ENCODE data around the gene PTPRN2. TPM values are rescaled to one million over a fixed set of nuclear protein-coding genes. Genes with fewer than 3 reads are reported as not detected.

PTPRN2 gene
- total and polyA plus RNA-seq, 2 of the 8 experiments (the other 6 are each of a cell fraction or from before 2014, with no cell fraction given) = 2.6 to 4.5 TPM

DNA sequence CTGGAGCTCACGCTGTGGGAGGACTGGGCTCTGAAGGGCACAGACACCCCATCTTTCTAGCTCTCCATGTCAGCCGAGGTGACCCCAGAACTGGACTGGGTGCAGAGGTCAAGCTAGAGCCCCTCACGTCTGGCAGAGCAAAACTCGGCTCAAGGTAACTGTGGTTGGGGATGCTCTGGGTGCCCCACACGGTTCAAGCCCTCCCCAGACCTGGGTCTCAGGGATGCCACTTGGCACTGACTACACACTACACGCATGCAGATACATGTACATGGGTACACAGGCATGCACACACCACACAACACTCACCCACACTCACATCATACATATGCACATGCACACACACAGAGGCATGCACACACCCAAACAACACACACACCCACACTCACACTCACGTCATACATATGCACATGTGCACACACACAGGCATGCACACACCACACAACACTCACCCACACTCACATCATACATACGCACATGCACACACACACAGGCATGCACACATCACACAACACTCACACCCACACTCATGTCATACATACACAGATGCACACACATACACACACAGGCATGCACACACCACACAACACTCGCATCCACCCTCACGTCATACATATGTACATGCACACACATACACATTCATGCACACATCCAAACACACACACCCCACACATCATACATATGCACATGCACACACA, 1031.5 kb downstream of the PTPRN2 start:
- Histone ChIP-seq H3K79me2 (ENCODE audit: control insufficient read depth in 1 of 2, insufficient read depth in 2 of 2, low read length in 2 of 2) (0 out of 4 replicates have a peak, but pooled peaks cover 0 to 3% of the 10 kb centered on the region in 2 experiments), H3K4ac (replicated peaks; ENCODE audit: insufficient read length, low read depth, low read length) (no peak overlapping the region), H3K79me1 (ENCODE audit: low read depth, low read length) (peaks cover 4% of the 10 kb centered on the region; the same call in 1 of the 2 replicates), H3K14ac (ENCODE audit: insufficient read length) (no peak overlapping the region), H2AFZ (ENCODE audit: low read length) (no peak overlapping the region), H2BK15ac (ENCODE audit: low read length) (0 out of 2 replicates have a peak overlapping the region, but pooled peaks have one; percentile 40), H4K91ac (replicated peaks; ENCODE audit: insufficient read length, low read length) (no peak overlapping the region), H2BK120ac (replicated peaks; ENCODE audit: low read depth, low read length) (no peak overlapping the region), H3K18ac (ENCODE audit: extremely low read depth, low read length) (no peak overlapping the region; the same call in 1 of the 2 replicates), H3K36me3 (ENCODE audit: control insufficient read depth in 2 of 4, insufficient read depth in 4 of 4, low read length in 3 of 4) (no peaks in the 10 kb centered on the region; a peak in 1 of 8 replicates), H4K5ac (ENCODE audit: insufficient read length, low read depth, low read length) (no peak overlapping the region), H3K56ac (replicated peaks; ENCODE audit: insufficient read length, low read depth, low read length) (no peak overlapping the region), H2BK5ac (ENCODE audit: low read depth, low read length) (peak overlapping the region; percentile 41; the same call in 1 of the 2 replicates), H3K4me2 (ENCODE audit: insufficient read depth in 1 of 2, low read depth in 2 of 2, low read length in 2 of 2) (no peak overlapping the region), H3K23ac (ENCODE audit: insufficient read length) (no peak overlapping the region), H3K27me3 (replicated peaks in 1 of 4; ENCODE audit: control insufficient read depth in 3 of 4, extremely low read depth in 1 of 4, insufficient read depth in 3 of 4, low read length in 3 of 4) (no peaks in the 10 kb centered on the region; a peak in 1 of 7 replicates), H2AK5ac (ENCODE audit: low read depth, low read length) (0 out of 2 replicates have a peak overlapping the region, but pooled peaks have one; percentile 75), H3K9ac (replicated peaks in 1 of 4; ENCODE audit: extremely low read depth in 1 of 4, low read depth in 3 of 4, low read length in 3 of 4) (no peak overlapping the region), H4K20me1 (replicated peaks in 1 of 2; ENCODE audit: control insufficient read depth in 1 of 2, insufficient read depth in 2 of 2, low read length in 2 of 2) (peaks cover 0 to 11% of the 10 kb centered on the region in 2 experiments), H3K4me3 (ENCODE audit: extremely low read depth in 1 of 4, insufficient read depth in 2 of 4, low read depth in 3 of 4, low read length in 4 of 4) (no peak overlapping the region), H3K23me2 (ENCODE audit: low read depth, low read length) (peaks cover 17% of the 10 kb centered on the region), H4K8ac (ENCODE audit: extremely low read depth, insufficient read depth, low read length) (no peak overlapping the region), H3K4me1 (replicated peaks in 1 of 4; ENCODE audit: control insufficient read depth in 3 of 4, insufficient read depth in 4 of 4, low read length in 3 of 4) (no peaks in the 10 kb centered on the region), H3K9me3 (ENCODE audit: insufficient read depth in 2 of 2, low read depth in 1 of 2, low read length in 1 of 2) (no peaks in the 10 kb centered on the region; a peak in 1 of 4 replicates), H3K27ac (ENCODE audit: low read depth, low read length) (no peak overlapping the region), H2BK20ac (ENCODE audit: low read length) (no peak overlapping the region), H2BK12ac (ENCODE audit: low read depth, low read length) (peak overlapping the region; percentile 68; the same call in 1 of the 2 replicates)
- no peak for FAIRE-seq
- WGBS, 2 experiments (ENCODE audit: extremely low coverage in 1 of 2, insufficient coverage in 1 of 2, insufficient read length in 1 of 2, insufficient replicate concordance in 2 of 2, low coverage in 1 of 2, low lambda C conversion rate in 2 of 2, missing lambda C conversion rate in 1 of 2) = 83% methylated on average over 10 of the region's 10 CpGs; no CpG with 5 or more reads in 1 of the 2 experiments
- CTCF ChIA-PET (ENCODE audit: partially characterized antibody) = interaction anchor here (1.4 kb wide), 1 partner anchor 123 kb away, joined by 4 read pairs; no protein-coding TSS in a partner anchor
- TF ChIP-seq, protein P1, sequence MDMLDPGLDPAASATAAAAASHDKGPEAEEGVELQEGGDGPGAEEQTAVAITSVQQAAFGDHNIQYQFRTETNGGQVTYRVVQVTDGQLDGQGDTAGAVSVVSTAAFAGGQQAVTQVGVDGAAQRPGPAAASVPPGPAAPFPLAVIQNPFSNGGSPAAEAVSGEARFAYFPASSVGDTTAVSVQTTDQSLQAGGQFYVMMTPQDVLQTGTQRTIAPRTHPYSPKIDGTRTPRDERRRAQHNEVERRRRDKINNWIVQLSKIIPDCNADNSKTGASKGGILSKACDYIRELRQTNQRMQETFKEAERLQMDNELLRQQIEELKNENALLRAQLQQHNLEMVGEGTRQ (IDR thresholded peaks at IDR 0.05; ENCODE audit: low read length) = no peak
- POLR2A ChIA-PET (ENCODE audit: partially characterized antibody) = no interaction called here
- no peak for DNase-seq (ENCODE audit: low read depth in 1 of 2, low spot score in 2 of 2)

Measured in H1 (cell line).